K562 (cell line): ENCODE measurements around the gene USP20. TPM values are rescaled to one million over a fixed set of nuclear protein-coding genes. Genes with fewer than 3 reads are reported as not detected.

Experiments
- ATAC-seq: fragments of 200-7000 bp; cut with Tn5 transposase; 3 replicates; pipeline ENCODE4 v1.9.1; 2020; ENCODE audit warnings: moderate library complexity
- BruUV-seq: library from RNA; stranded (reverse); fragments of 400-500 nt; replicated peaks from 2 replicates; lab custom pipeline; 2021; lab: Mats Ljungman, UMichigan
- CTCF ChIA-PET: fragments of 300-600 bp; formaldehyde crosslinking; extraction: SDS; loops from one replicate; lab custom pipeline; 2021; ENCODE audit warnings: low intra/inter-chr PET ratio; lab: Yijun Ruan, JAX
- POLR2A ChIA-PET: fragments of 300-600, 350-650 bp; sonication (Branson Sonifier 250); formaldehyde crosslinking; extraction: SDS; loops from one replicate; lab custom pipeline; 2021; ENCODE audit warnings: antibody characterized with exemption, inconsistent platforms; lab: Yijun Ruan, JAX
- DNase-seq, 4 experiments: peaks; one replicate each; pipeline versions ENCODE4 v3.0.0 to v3.0.0-alpha.2; 2011 to 2018; ENCODE audit warnings: low spot score in 3 of 4, mixed read lengths in 3 of 4; ENCODE audit errors: extremely low read depth in 1 of 4
- FAIRE-seq: peaks from 2 replicates; lab custom pipeline; 2011; peaks lifted over from hg19 to GRCh38; lab: Jason Lieb, UNC
- H2AFZ ChIP-seq: 2 replicates; pipeline ENCODE4 v1.6.0; 2011; ENCODE audit warnings: low read depth, low read length, control low read depth, inconsistent platforms
- H3K27ac ChIP-seq: fragments of 200-600 bp; 3 replicates; pipeline ENCODE4 v1.8.0; 2011; ENCODE audit warnings: low read depth, mild to moderate bottlenecking, control low read depth, inconsistent platforms, low read length, moderate library complexity, mixed read lengths; ENCODE audit errors: extremely low read depth
- H3K27me3 ChIP-seq, 2 experiments: fragments of 300-600 bp in 1 of 2; 2 replicates in 1 of 2; 3 replicates in 1 of 2; pipeline versions ENCODE4 v1.6.0 to v1.8.0; 2011; ENCODE audit warnings: inconsistent platforms in 2 of 2, low read length in 2 of 2, mild to moderate bottlenecking in 1 of 2, mixed read lengths in 1 of 2, moderate library complexity in 1 of 2; ENCODE audit not compliant: control insufficient read depth in 2 of 2, insufficient read depth in 2 of 2
- H3K36me3 ChIP-seq: fragments of 300-600 bp; 3 replicates; pipeline ENCODE4 v1.8.0; 2011; ENCODE audit warnings: mild to moderate bottlenecking, low read length, inconsistent platforms; ENCODE audit not compliant: control insufficient read depth, insufficient read depth
- H3K4me1 ChIP-seq, 2 experiments: fragments of 200-600 bp in 1 of 2; replicated peaks in 1 of 2; 2 replicates in 1 of 2; 3 replicates in 1 of 2; pipeline versions ENCODE4 v1.5.1 to v1.8.0; 2011; ENCODE audit warnings: inconsistent platforms in 2 of 2, low read length in 2 of 2, mild to moderate bottlenecking in 1 of 2, mixed read lengths in 1 of 2, moderate library complexity in 1 of 2; ENCODE audit not compliant: control insufficient read depth in 2 of 2, insufficient read depth in 2 of 2
- H3K4me2 ChIP-seq: 2 replicates; pipeline ENCODE4 v1.6.1; 2011; ENCODE audit warnings: low read length, control low read depth, inconsistent platforms, mixed read lengths; ENCODE audit not compliant: insufficient read depth
- H3K4me3 ChIP-seq: fragments of 200-600 bp; sonication (generic), shearing (Covaris generic); 2 replicates; pipeline ENCODE4 v1.5.1; 2016; ENCODE audit warnings: control low read depth, inconsistent platforms
- H3K79me2 ChIP-seq: fragments of 200-600 bp; 3 replicates; pipeline ENCODE4 v1.8.0; 2011; ENCODE audit warnings: low read length, inconsistent platforms; ENCODE audit not compliant: control insufficient read depth, insufficient read depth
- H3K9ac ChIP-seq, 2 experiments: 2 replicates each; pipeline versions ENCODE4 v1.6.0 to v1.6.1; 2011; ENCODE audit warnings: low read depth in 2 of 2, low read length in 2 of 2, control low read depth in 1 of 2, inconsistent platforms in 1 of 2, mild to moderate bottlenecking in 1 of 2, mixed read lengths in 1 of 2; ENCODE audit not compliant: insufficient read depth in 1 of 2
- H3K9me1 ChIP-seq: one replicate; pipeline ENCODE4 v1.6.0; 2011; ENCODE audit warnings: inconsistent platforms, mild to moderate bottlenecking, low read length, moderate library complexity; ENCODE audit not compliant: control insufficient read depth, insufficient read depth
- H3K9me3 ChIP-seq: replicated peaks from 2 replicates; pipeline ENCODE4 v1.5.1; 2011; ENCODE audit warnings: low read depth, low read length, inconsistent platforms; ENCODE audit not compliant: control insufficient read depth, insufficient read depth
- H4K20me1 ChIP-seq: replicated peaks from 2 replicates; pipeline ENCODE4 v1.6.1; 2011; ENCODE audit warnings: low read length, inconsistent platforms, mixed read lengths; ENCODE audit not compliant: control insufficient read depth, insufficient read depth
- ETV1 ChIP-seq: fragments of 450-650 bp; conservative IDR thresholded peaks from 2 replicates; pipeline ENCODE4 v1.6.1; 2016; ENCODE audit warnings: missing genetic modification characterization, control low read depth, low read depth, missing compliant biosample characterization
- FIP1L1 ChIP-seq: fragments of 200-400 bp; formaldehyde crosslinking; IDR thresholded peaks from 2 replicates; pipeline ENCODE4 v1.6.1; 2018; ENCODE audit warnings: mild to moderate bottlenecking, low read depth, low read length; ENCODE audit not compliant: poor library complexity, severe bottlenecking
- ILF3 ChIP-seq: fragments of 450-650 bp; IDR thresholded peaks from 2 replicates; pipeline ENCODE4 v1.6.1; 2018; ENCODE audit warnings: antibody characterized with exemption, mild to moderate bottlenecking, moderate library complexity, borderline replicate concordance
- ILK ChIP-seq: fragments of 450-650 bp; IDR thresholded peaks from 2 replicates; pipeline ENCODE4 v1.6.1; 2016; ENCODE audit warnings: missing genetic modification characterization, low read depth, mild to moderate bottlenecking, missing compliant biosample characterization, moderate library complexity, borderline replicate concordance
- NR2C1 ChIP-seq, 2 experiments: fragments of 450-650 bp; IDR thresholded peaks; 2 replicates each; pipeline ENCODE4 v1.6.1; 2017; ENCODE audit warnings: mild to moderate bottlenecking in 2 of 2, antibody characterized with exemption in 1 of 2, inconsistent platforms in 1 of 2, missing compliant biosample characterization in 1 of 2, missing genetic modification characterization in 1 of 2
- POLR2G ChIP-seq: fragments of 200-400 bp; formaldehyde crosslinking; IDR thresholded peaks from 2 replicates; pipeline ENCODE4 v1.6.1; 2017; ENCODE audit warnings: low read depth, mild to moderate bottlenecking, antibody characterized with exemption, low read length, moderate library complexity
- SFPQ ChIP-seq: fragments of 200-400 bp; formaldehyde crosslinking; IDR thresholded peaks from 2 replicates; pipeline ENCODE4 v1.6.1; 2017; ENCODE audit warnings: mild to moderate bottlenecking, low read depth, low read length, moderate library complexity
- SRSF9 ChIP-seq: fragments of 200-400 bp; formaldehyde crosslinking; IDR thresholded peaks from 2 replicates; pipeline ENCODE4 v1.6.1; 2017; ENCODE audit warnings: low read depth, low read length, borderline replicate concordance
- TOE1 ChIP-seq, 2 experiments: fragments of 450-650 bp in 1 of 2; sonication (generic) in 1 of 2; formaldehyde crosslinking in 1 of 2; IDR thresholded peaks; 2 replicates each; pipeline versions ENCODE4 v1.7.1 to v1.8.0; 2016 to 2022; ENCODE audit warnings: borderline replicate concordance in 2 of 2, mild to moderate bottlenecking in 2 of 2, antibody characterized with exemption in 1 of 2, inconsistent platforms in 1 of 2, low read depth in 1 of 2, missing genetic modification reagents in 1 of 2, moderate library complexity in 1 of 2
- WGBS: fragments of 100-300 bp; shearing (Covaris generic); methylation state at CpG from one replicate; pipeline ENCODE4 v1.1.6; 2016; ENCODE audit warnings: low coverage, mixed read lengths; ENCODE audit not compliant: insufficient coverage; ENCODE audit errors: missing lambda C conversion rate; 5-methylcytosine and 5-hydroxymethylcytosine counted together
- in situ Hi-C: fragments of 300-500 bp; cut with MboI; formaldehyde crosslinking; loops from 4 replicates; pipeline ENCODE4 v1.15.0; 2018; ENCODE audit warnings: inconsistent platforms, mixed read lengths
- intact Hi-C: fragments of 100-400 bp; cut with micrococcal nuclease; formaldehyde crosslinking; loops from 2 replicates; pipeline ENCODE4 v1.14.2; 2022
- polyA plus RNA-seq, 8 experiments: library from polyadenylated mRNA; depleted of rRNA in 4 of 8; stranded (reverse) in 5 of 8; unstranded in 3 of 8; fragments of >200 nt; fragmentation: Nextera tagmentation in 2 of 8; fragmentation: Illumina TruSeq in 1 of 8; extraction: Ambion mirVana in 2 of 8; extraction: Trizol in 1 of 8; gene quantifications; 2 replicates each; pipeline versions ENCODE4 v1.2.1 to v1.2.3, GENCODE V29; 2011 to 2014; ENCODE audit warnings: inconsistent platforms in 1 of 8, missing spikeins in 1 of 8
- total RNA-seq, 7 experiments: library from RNA; depleted of rRNA in 6 of 7; stranded (reverse); fragments of >200 nt in 6 of 7; fragmentation: Illumina TruSeq in 2 of 7; extraction: Trizol in 2 of 7; gene quantifications; 2 replicates each; pipeline versions ENCODE4 v1.2.1 to v1.2.3, GENCODE V29; 2011 to 2021; ENCODE audit warnings: low replicate concordance in 1 of 7

Gene USP20
- total and polyA plus RNA-seq, 9 of the 15 experiments (the other 6 are each of a cell fraction or from before 2014, with no cell fraction given) = 1.9 to 136 (median 49.1) TPM

DNA sequence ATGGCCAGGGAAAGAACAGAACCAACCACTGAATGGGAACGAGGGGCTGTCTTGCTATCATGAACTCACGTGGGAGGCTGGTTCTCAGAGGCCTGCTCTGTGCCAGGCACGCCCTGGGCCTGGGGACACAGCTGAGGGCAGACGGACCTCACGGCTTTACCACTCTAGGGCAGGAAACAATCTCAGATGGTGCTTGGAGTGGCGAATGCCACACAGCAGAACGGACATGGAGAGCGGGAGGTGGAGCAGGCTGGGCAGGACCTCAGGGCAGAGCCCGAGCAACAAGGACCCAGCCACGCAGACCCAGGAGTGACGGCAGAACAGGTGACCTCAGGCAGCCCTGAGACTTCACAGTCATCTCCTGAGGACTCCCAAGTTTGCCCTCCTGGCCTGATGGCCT lies 20.0 kb upstream of the USP20 start:
- no TSS peak for BruUV-seq
- ATAC-seq = no peak; the same call in 2 of the 3 replicates
- Histone ChIP-seq H3K27me3 (no peaks in the 10 kb centered on the region), H2AFZ (no peak overlapping the region), H3K9ac (peak overlapping the region in 1 of 2 experiments; percentile 77; a peak in 2 of 4 replicates), H3K9me3 (no peaks in the 10 kb centered on the region), H3K9me1 (no peaks in the 10 kb centered on the region), H3K4me2 (no peak overlapping the region), H3K4me3 (no peak overlapping the region), H4K20me1 (peaks cover 8% of the 10 kb centered on the region), H3K4me1 (peaks cover 4 to 13% of the 10 kb centered on the region in 2 experiments; a peak in 3 of 5 replicates), H3K27ac (no peak overlapping the region; the same call in 2 of the 3 replicates), H3K79me2 (peaks cover under 1% of the 10 kb centered on the region; the same call in 1 of the 3 replicates), H3K36me3 (peaks cover 84% of the 10 kb centered on the region)
- TF ChIP-seq ILF3 = no peak
- peak; percentile 63 for TF ChIP-seq POLR2G
- DNase-seq = no peak
- 89% methylated on average over 11 of the region's 11 CpGs for WGBS
- ChIA-PET POLR2A (no interaction called here), CTCF (no interaction called here)
- in situ Hi-C loops (no loop called here), intact Hi-C loops (no loop called here)
- no peak for FAIRE-seq

- no TSS peak for BruUV-seq
- FAIRE-seq = no peak
These were observed 18.5 kb upstream of the USP20 start for GRCh38 chr9:129816501-129817435.

More at GRCh38 chr9:129816501-129817435, 18.5 kb upstream of the USP20 start:
- ATAC-seq (no peak), DNase-seq (no peak)
- 91% methylated on average over 14 of the region's 14 CpGs for WGBS
- Histone ChIP-seq H4K20me1 (peaks cover 8% of the 10 kb centered on the region), H3K4me3 (no peak overlapping the region), H3K36me3 (peaks cover 85% of the 10 kb centered on the region), H3K27ac (no peak overlapping the region), H3K27me3 (no peaks in the 10 kb centered on the region), H2AFZ (no peak overlapping the region), H3K4me1 (peaks cover 4 to 13% of the 10 kb centered on the region in 2 experiments; a peak in 3 of 5 replicates), H3K4me2 (no peak overlapping the region), H3K79me2 (peaks cover 6% of the 10 kb centered on the region; the same call in 2 of the 3 replicates), H3K9ac (peak overlapping the region in 1 of 2 experiments; percentile 66; a peak in 1 of 4 replicates), H3K9me3 (no peaks in the 10 kb centered on the region), H3K9me1 (no peaks in the 10 kb centered on the region)
- ChIA-PET POLR2A (interaction anchor here (0.8 to 1.2 kb wide), 3 partner anchors 9 to 43 kb away, joined by 4 to 6 read pairs (median 4); no protein-coding TSS in a partner anchor), CTCF (interaction anchor here (0.6 kb wide), 1 partner anchor 147 kb away, joined by 3 read pairs; no protein-coding TSS in a partner anchor)
- TF ChIP-seq SFPQ = no peak
- no peak for TF ChIP-seq TOE1 (IDR thresholded peaks at IDR 0.05; ENCODE audit: borderline replicate concordance)
- 0 out of 2 replicates have a peak, but pooled peaks have one; percentile 37 for TF ChIP-seq TOE1 (CRISPR knock-in tag; IDR thresholded peaks at IDR 0.05; ENCODE audit: borderline replicate concordance, low read depth)
- no peak for TF ChIP-seq SRSF9
- no peak for TF ChIP-seq ETV1 (tag)
- TF ChIP-seq FIP1L1 = no peak
- no peak for TF ChIP-seq NR2C1 (IDR thresholded peaks at IDR 0.05)
- TF ChIP-seq NR2C1 (tag; IDR thresholded peaks at IDR 0.05) = 0 out of 2 replicates have a peak, but pooled peaks have one; percentile 9
- no peak for TF ChIP-seq ILK (tag)
- intact Hi-C loops (no loop called here), in situ Hi-C loops (no loop called here)
